H9 (cell line): ENCODE results near the gene MDH1. TPM values are rescaled to one million over a fixed set of nuclear protein-coding genes. Genes with fewer than 3 reads are reported as not detected.

ENCODE experiments used
- DNase-seq: peaks from one replicate; pipeline ENCODE4 v3.0.0-alpha.2; 2017
- H2AFZ ChIP-seq: one replicate; pipeline ENCODE4 v1.6.1; 2013; ENCODE audit warnings: mild to moderate bottlenecking, low read length, control low read depth, moderate library complexity
- H2AK5ac ChIP-seq: 2 replicates; pipeline ENCODE4 v1.6.1; 2013; ENCODE audit warnings: low read length, control low read depth, mixed read lengths; ENCODE audit not compliant: insufficient read length
- H2BK120ac ChIP-seq: one replicate; pipeline ENCODE4 v1.6.1; 2013; ENCODE audit warnings: low read depth, mild to moderate bottlenecking, low read length, control low read depth, inconsistent platforms; ENCODE audit not compliant: poor library complexity, severe bottlenecking
- H2BK12ac ChIP-seq: 2 replicates; pipeline ENCODE4 v1.6.1; 2013; ENCODE audit warnings: low read length, control low read depth, mixed read lengths, low read depth; ENCODE audit not compliant: insufficient read length
- H2BK15ac ChIP-seq: 2 replicates; pipeline ENCODE4 v1.6.1; 2013; ENCODE audit warnings: low read depth, low read length, control low read depth
- H2BK20ac ChIP-seq: one replicate; pipeline ENCODE4 v1.6.1; 2013; ENCODE audit warnings: low read depth, mild to moderate bottlenecking, low read length, control low read depth, inconsistent platforms; ENCODE audit not compliant: poor library complexity, severe bottlenecking
- H2BK5ac ChIP-seq: 2 replicates; pipeline ENCODE4 v1.6.1; 2013; ENCODE audit warnings: low read length, control low read depth, mixed read lengths; ENCODE audit not compliant: insufficient read length
- H3K14ac ChIP-seq: 2 replicates; pipeline ENCODE4 v1.6.1; 2013; ENCODE audit warnings: low read length, control low read depth; ENCODE audit not compliant: insufficient read depth
- H3K18ac ChIP-seq: 2 replicates; pipeline ENCODE4 v1.6.1; 2013; ENCODE audit warnings: low read depth, mild to moderate bottlenecking, mixed read lengths, low read length, control low read depth; ENCODE audit not compliant: insufficient read length
- H3K23ac ChIP-seq: 2 replicates; pipeline ENCODE4 v1.6.1; 2013; ENCODE audit warnings: low read length, control low read depth, mixed read lengths, low read depth; ENCODE audit not compliant: insufficient read length
- H3K23me2 ChIP-seq: 2 replicates; pipeline ENCODE4 v1.6.1; 2013; ENCODE audit warnings: low read depth, mild to moderate bottlenecking, mixed read lengths, low read length, control low read depth; ENCODE audit not compliant: insufficient read length, poor library complexity, severe bottlenecking
- H3K27ac ChIP-seq: 2 replicates; pipeline ENCODE4 v1.5.1; 2013; ENCODE audit warnings: low read length, control low read depth, mixed read lengths, low read depth; ENCODE audit not compliant: insufficient read length
- H3K27me3 ChIP-seq: 2 replicates; pipeline ENCODE4 v1.6.1; 2013; ENCODE audit warnings: low read length, control low read depth, inconsistent platforms; ENCODE audit not compliant: insufficient read depth
- H3K4ac ChIP-seq: 2 replicates; pipeline ENCODE4 v1.6.1; 2013; ENCODE audit warnings: low read depth, mild to moderate bottlenecking, control low read depth, inconsistent platforms, low read length, moderate library complexity
- H3K4me1 ChIP-seq: 2 replicates; pipeline ENCODE4 v1.6.1; 2013; ENCODE audit warnings: low read length, control low read depth, inconsistent platforms; ENCODE audit not compliant: insufficient read depth
- H3K4me2 ChIP-seq: 2 replicates; pipeline ENCODE4 v1.6.1; 2013; ENCODE audit warnings: low read length, control low read depth, mixed read lengths; ENCODE audit not compliant: insufficient read length, insufficient read depth
- H3K56ac ChIP-seq: 2 replicates; pipeline ENCODE4 v1.6.1; 2013; ENCODE audit warnings: low read depth, mild to moderate bottlenecking, mixed read lengths, low read length, control low read depth; ENCODE audit not compliant: insufficient read length
- H3K79me1 ChIP-seq: 2 replicates; pipeline ENCODE4 v1.6.1; 2013; ENCODE audit warnings: low read depth, mild to moderate bottlenecking, moderate library complexity, low read length, control low read depth, inconsistent platforms; ENCODE audit not compliant: insufficient read depth, poor library complexity, severe bottlenecking
- H3K79me2 ChIP-seq: 2 replicates; pipeline ENCODE4 v1.6.1; 2013; ENCODE audit warnings: low read length, control low read depth, inconsistent platforms; ENCODE audit not compliant: insufficient read depth
- H3K9ac ChIP-seq: 2 replicates; pipeline ENCODE4 v1.6.1; 2013; ENCODE audit warnings: low read length, control low read depth, mixed read lengths; ENCODE audit not compliant: insufficient read length; ENCODE audit errors: extremely low read depth
- H3K9me3 ChIP-seq: one replicate; pipeline ENCODE4 v1.6.1; 2013; ENCODE audit warnings: low read depth, low read length, inconsistent platforms; ENCODE audit not compliant: control insufficient read depth
- H3T11ph ChIP-seq: one replicate; pipeline ENCODE4 v1.6.1; 2013; ENCODE audit warnings: mild to moderate bottlenecking, low read length, control low read depth, inconsistent platforms
- H4K20me1 ChIP-seq: one replicate; pipeline ENCODE4 v1.6.1; 2013; ENCODE audit not compliant: control insufficient read depth, insufficient read length, insufficient read depth
- H4K5ac ChIP-seq: 2 replicates; pipeline ENCODE4 v1.6.1; 2013; ENCODE audit warnings: low read depth, mild to moderate bottlenecking, mixed read lengths, low read length, control low read depth; ENCODE audit not compliant: insufficient read length
- H4K8ac ChIP-seq: replicated peaks from 2 replicates; pipeline ENCODE4 v1.6.1; 2013; ENCODE audit warnings: low read length, control low read depth, mixed read lengths, low read depth; ENCODE audit not compliant: insufficient read length
- H4K91ac ChIP-seq: 2 replicates; pipeline ENCODE4 v1.6.1; 2013; ENCODE audit warnings: low read depth, mild to moderate bottlenecking, moderate library complexity, mixed read lengths, low read length, control low read depth; ENCODE audit not compliant: insufficient read length
- H3K27ac Mint-ChIP-seq, 3 experiments: 2 replicates in 2 of 3; 3 replicates in 1 of 3; pipeline ENCODE4 v1.8.0; 2020 to 2021; ENCODE audit warnings: mixed read lengths in 3 of 3, mild to moderate bottlenecking in 1 of 3, moderate library complexity in 1 of 3
- H3K27me3 Mint-ChIP-seq: 2 replicates; pipeline ENCODE4 v1.8.0; 2021; ENCODE audit warnings: low read depth, mild to moderate bottlenecking, moderate library complexity, mixed read lengths
- H3K36me3 Mint-ChIP-seq, 3 experiments: 2 replicates in 2 of 3; 3 replicates in 1 of 3; pipeline ENCODE4 v1.8.0; 2020 to 2021; ENCODE audit warnings: low read depth in 3 of 3, mixed read lengths in 3 of 3; ENCODE audit not compliant: insufficient read depth in 1 of 3
- H3K4me1 Mint-ChIP-seq, 2 experiments: 2 replicates each; pipeline ENCODE4 v1.8.0; 2020; ENCODE audit warnings: mixed read lengths in 2 of 2
- H3K4me3 Mint-ChIP-seq, 2 experiments: 2 replicates in 1 of 2; 3 replicates in 1 of 2; pipeline ENCODE4 v1.8.0; 2020 to 2021; ENCODE audit warnings: mild to moderate bottlenecking in 2 of 2, mixed read lengths in 2 of 2, moderate library complexity in 1 of 2
- H3K9me3 Mint-ChIP-seq, 2 experiments: 2 replicates in 1 of 2; 3 replicates in 1 of 2; pipeline ENCODE4 v1.8.0; 2020; ENCODE audit warnings: mild to moderate bottlenecking in 2 of 2, mixed read lengths in 2 of 2, moderate library complexity in 1 of 2
- WGBS: extraction: QIAGEN DNeasy Blood & Tissue Kit; methylation state at CpG from one replicate; pipeline ENCODE4 v1.1.7; 2013; ENCODE audit warnings: missing lambda C conversion rate, low lambda C conversion rate, mixed read lengths; ENCODE audit not compliant: insufficient read length; ENCODE audit errors: extremely low coverage; 5-methylcytosine and 5-hydroxymethylcytosine counted together
- total RNA-seq: library from RNA; stranded (reverse); gene quantifications from 2 replicates; pipeline ENCODE4 v1.2.1, GENCODE V29; 2021
- TF ChIP-seq, protein P1 (sequence below): fragments of 200-600 bp; sonication (generic); conservative IDR thresholded peaks from 3 replicates; pipeline ENCODE4 v1.8.0; 2021; ENCODE audit warnings: antibody characterized with exemption, mild to moderate bottlenecking

Gene MDH1
- total RNA-seq, 1 experiment from 2014 or later = 324 TPM

DNA sequence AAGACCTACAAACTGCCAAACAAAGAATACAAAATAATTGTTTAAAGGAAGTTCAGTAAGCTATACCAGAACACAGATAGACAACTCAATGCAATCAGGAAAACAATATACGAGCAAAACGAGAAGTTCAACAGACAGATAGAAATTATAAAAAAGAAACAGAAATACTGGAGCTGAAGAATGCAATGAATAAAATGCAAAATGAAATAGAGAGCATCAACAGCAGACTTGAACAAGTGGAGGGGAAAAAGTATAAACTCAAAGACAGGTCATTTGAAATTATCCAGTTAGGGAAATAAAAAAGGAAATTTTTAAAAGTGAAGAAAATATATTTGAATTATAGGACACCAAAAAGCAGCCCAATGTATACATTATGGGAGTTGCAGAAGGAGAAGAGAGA lies 43.6 kb downstream of the MDH1 start:
- H2BK12ac ChIP-seq = no peak overlapping the region
- H3K9ac ChIP-seq = no peak overlapping the region
- no peak overlapping the region for H2AFZ ChIP-seq
- H3K23ac ChIP-seq = no peak overlapping the region
- no peak overlapping the region for H4K91ac ChIP-seq
- no peak overlapping the region for H3K56ac ChIP-seq
- no peaks in the 10 kb centered on the region for H4K20me1 ChIP-seq
- H3K4me2 ChIP-seq = no peak overlapping the region
- H3K9me3 ChIP-seq = no peaks in the 10 kb centered on the region
- no peaks in the 10 kb centered on the region for H3K79me2 ChIP-seq
- H3K36me3 Mint-ChIP-seq = peaks cover 24 to 80% (median 36%) of the 10 kb centered on the region in 3 experiments
- H3K18ac ChIP-seq = no peak overlapping the region
- H4K5ac ChIP-seq = no peak overlapping the region
- no peaks in the 10 kb centered on the region for H3K27me3 ChIP-seq
- H3K27ac ChIP-seq = no peak overlapping the region
- H4K8ac ChIP-seq = no peak overlapping the region
- H3K27ac Mint-ChIP-seq = no peak overlapping the region
- H2AK5ac ChIP-seq = no peak overlapping the region
- WGBS = no CpG with 5 or more reads among the region's 2 CpGs
- H3K23me2 ChIP-seq = no peaks in the 10 kb centered on the region
- H3K4me1 Mint-ChIP-seq = no peaks in the 10 kb centered on the region
- no peak overlapping the region for H2BK15ac ChIP-seq
- TF ChIP-seq, protein P1, sequence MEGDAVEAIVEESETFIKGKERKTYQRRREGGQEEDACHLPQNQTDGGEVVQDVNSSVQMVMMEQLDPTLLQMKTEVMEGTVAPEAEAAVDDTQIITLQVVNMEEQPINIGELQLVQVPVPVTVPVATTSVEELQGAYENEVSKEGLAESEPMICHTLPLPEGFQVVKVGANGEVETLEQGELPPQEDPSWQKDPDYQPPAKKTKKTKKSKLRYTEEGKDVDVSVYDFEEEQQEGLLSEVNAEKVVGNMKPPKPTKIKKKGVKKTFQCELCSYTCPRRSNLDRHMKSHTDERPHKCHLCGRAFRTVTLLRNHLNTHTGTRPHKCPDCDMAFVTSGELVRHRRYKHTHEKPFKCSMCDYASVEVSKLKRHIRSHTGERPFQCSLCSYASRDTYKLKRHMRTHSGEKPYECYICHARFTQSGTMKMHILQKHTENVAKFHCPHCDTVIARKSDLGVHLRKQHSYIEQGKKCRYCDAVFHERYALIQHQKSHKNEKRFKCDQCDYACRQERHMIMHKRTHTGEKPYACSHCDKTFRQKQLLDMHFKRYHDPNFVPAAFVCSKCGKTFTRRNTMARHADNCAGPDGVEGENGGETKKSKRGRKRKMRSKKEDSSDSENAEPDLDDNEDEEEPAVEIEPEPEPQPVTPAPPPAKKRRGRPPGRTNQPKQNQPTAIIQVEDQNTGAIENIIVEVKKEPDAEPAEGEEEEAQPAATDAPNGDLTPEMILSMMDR = no peak
- H2BK5ac ChIP-seq = no peak overlapping the region
- no peak overlapping the region for H2BK120ac ChIP-seq
- H3T11ph ChIP-seq = no peak overlapping the region
- no peaks in the 10 kb centered on the region for H3K4me1 ChIP-seq
- H3K9me3 Mint-ChIP-seq = peaks cover 47 to 52% of the 10 kb centered on the region in 2 experiments
- no peaks in the 10 kb centered on the region for H3K27me3 Mint-ChIP-seq
- DNase-seq = no peak
- H3K4me3 Mint-ChIP-seq = no peak overlapping the region
- H2BK20ac ChIP-seq = no peak overlapping the region
- H3K14ac ChIP-seq = no peak overlapping the region
- H3K79me1 ChIP-seq = no peaks in the 10 kb centered on the region
- H3K4ac ChIP-seq = no peak overlapping the region
